ENCODE data around the gene BCL2L12.

DNA sequence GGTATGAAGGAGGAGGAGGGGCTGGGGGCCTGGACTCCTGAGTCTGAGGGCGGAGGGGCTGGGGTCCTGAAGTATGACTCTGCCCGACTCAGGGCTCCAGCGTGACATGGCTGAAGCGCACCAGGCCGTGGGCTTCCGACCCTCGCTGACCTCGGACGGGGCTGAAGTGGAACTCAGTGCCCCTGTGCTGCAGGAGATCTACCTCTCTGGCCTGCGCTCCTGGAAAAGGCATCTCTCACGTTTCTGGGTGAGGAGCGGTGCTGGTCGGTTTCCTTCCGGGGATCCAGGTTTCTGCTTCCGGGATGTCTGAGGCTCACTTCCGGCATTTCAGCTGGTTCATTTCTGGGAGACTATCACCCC lies 26.4 kb downstream of the BCL2L12 start:
- TF ChIP-seq, protein P1, sequence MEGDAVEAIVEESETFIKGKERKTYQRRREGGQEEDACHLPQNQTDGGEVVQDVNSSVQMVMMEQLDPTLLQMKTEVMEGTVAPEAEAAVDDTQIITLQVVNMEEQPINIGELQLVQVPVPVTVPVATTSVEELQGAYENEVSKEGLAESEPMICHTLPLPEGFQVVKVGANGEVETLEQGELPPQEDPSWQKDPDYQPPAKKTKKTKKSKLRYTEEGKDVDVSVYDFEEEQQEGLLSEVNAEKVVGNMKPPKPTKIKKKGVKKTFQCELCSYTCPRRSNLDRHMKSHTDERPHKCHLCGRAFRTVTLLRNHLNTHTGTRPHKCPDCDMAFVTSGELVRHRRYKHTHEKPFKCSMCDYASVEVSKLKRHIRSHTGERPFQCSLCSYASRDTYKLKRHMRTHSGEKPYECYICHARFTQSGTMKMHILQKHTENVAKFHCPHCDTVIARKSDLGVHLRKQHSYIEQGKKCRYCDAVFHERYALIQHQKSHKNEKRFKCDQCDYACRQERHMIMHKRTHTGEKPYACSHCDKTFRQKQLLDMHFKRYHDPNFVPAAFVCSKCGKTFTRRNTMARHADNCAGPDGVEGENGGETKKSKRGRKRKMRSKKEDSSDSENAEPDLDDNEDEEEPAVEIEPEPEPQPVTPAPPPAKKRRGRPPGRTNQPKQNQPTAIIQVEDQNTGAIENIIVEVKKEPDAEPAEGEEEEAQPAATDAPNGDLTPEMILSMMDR (IDR thresholded peaks at IDR 0.05; ENCODE audit: extremely low read depth in 1 of 2, insufficient read depth in 1 of 2, low read depth in 1 of 2, low read length in 2 of 2): no peak
- TF ChIP-seq JUN (IDR thresholded peaks at IDR 0.05; ENCODE audit: borderline replicate concordance, insufficient read depth, insufficient read length, low read depth) (no peak), POLR2A (IDR thresholded peaks at IDR 0.05; ENCODE audit: low read depth, low read length) (no peak), EZH2 (IDR thresholded peaks at IDR 0.05; ENCODE audit: borderline replicate concordance, low read depth, low read length, severe bottlenecking) (no peak), FOS (IDR thresholded peaks at IDR 0.05; ENCODE audit: borderline replicate concordance, insufficient read depth, low read length) (no peak), POLR2AphosphoS5 (IDR thresholded peaks at IDR 0.05; ENCODE audit: insufficient read depth, low read depth, low read length) (no peak), GATA2 (IDR thresholded peaks at IDR 0.05; ENCODE audit: insufficient read depth, insufficient read length, low read depth, low read length) (no peak), MYC (IDR thresholded peaks at IDR 0.05; ENCODE audit: low read depth, low read length) (no peak)
- TF ChIP-seq, protein P2, sequence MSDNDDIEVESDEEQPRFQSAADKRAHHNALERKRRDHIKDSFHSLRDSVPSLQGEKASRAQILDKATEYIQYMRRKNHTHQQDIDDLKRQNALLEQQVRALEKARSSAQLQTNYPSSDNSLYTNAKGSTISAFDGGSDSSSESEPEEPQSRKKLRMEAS (IDR thresholded peaks at IDR 0.05; ENCODE audit: insufficient read depth, insufficient read length): no peak

Data from endothelial cell of umbilical vein (primary cell).